Panc1 (cell line): ENCODE measurements around the gene TRABD2B. TPM values are rescaled to one million over a fixed set of nuclear protein-coding genes. Genes with fewer than 3 reads are reported as not detected.

Source experiments
- ATAC-seq: fragments of 200-7000 bp; cut with Tn5 transposase; 2 replicates; pipeline ENCODE4 v1.9.1; 2020; ENCODE audit warnings: mild to moderate bottlenecking, moderate library complexity
- BruUV-seq: library from RNA; stranded (reverse); fragments of 400-500 nt; replicated peaks from 2 replicates; lab custom pipeline; 2021; lab: Mats Ljungman, UMichigan
- CTCF ChIA-PET: fragments of 300-600 bp; sonication (Branson Sonifier 250); formaldehyde crosslinking; loops from one replicate; lab custom pipeline; 2022; ENCODE audit warnings: antibody characterized with exemption; lab: Charles Lee
- POLR2A ChIA-PET: fragments of 300-600 bp; sonication (Branson Sonifier 250); formaldehyde crosslinking; loops from one replicate; lab custom pipeline; 2022; ENCODE audit warnings: antibody characterized with exemption; lab: Charles Lee
- DNase-seq: peaks from one replicate; pipeline ENCODE4 v3.0.0-alpha.2; 2010; ENCODE audit warnings: low read depth, low spot score
- H3K27ac ChIP-seq: 2 replicates; pipeline ENCODE4 v1.5.1; 2011; ENCODE audit warnings: mild to moderate bottlenecking, low read length, inconsistent platforms
- H3K27me3 ChIP-seq: fragments of 200-500 bp; sonication (Bioruptor generic); 2 replicates; pipeline ENCODE4 v1.6.0; 2014; ENCODE audit warnings: low read length, inconsistent platforms; ENCODE audit not compliant: control insufficient read depth, insufficient read depth
- H3K36me3 ChIP-seq: fragments of 200-500 bp; sonication (Bioruptor generic); 2 replicates; pipeline ENCODE4 v1.5.1; 2014; ENCODE audit warnings: inconsistent platforms, mild to moderate bottlenecking, low read length, moderate library complexity; ENCODE audit not compliant: control insufficient read depth, insufficient read depth
- H3K4me1 ChIP-seq: 2 replicates; pipeline ENCODE4 v1.5.1; 2011; ENCODE audit warnings: inconsistent platforms, mild to moderate bottlenecking, low read length, moderate library complexity; ENCODE audit not compliant: control insufficient read depth, insufficient read depth
- H3K4me3 ChIP-seq, 2 experiments: 2 replicates each; pipeline ENCODE4 v1.5.1; 2011 to 2012; ENCODE audit warnings: low read depth in 2 of 2, low read length in 2 of 2, mild to moderate bottlenecking in 2 of 2, inconsistent platforms in 1 of 2, moderate library complexity in 1 of 2
- H3K9me3 ChIP-seq: fragments of 200-500 bp; sonication (Bioruptor generic); 2 replicates; pipeline ENCODE4 v1.5.1; 2014; ENCODE audit warnings: low read depth, mild to moderate bottlenecking, inconsistent platforms, low read length, moderate library complexity; ENCODE audit not compliant: control insufficient read depth, insufficient read depth
- CTCF ChIP-seq: fragments of 450-650 bp; IDR thresholded peaks from 2 replicates; pipeline ENCODE4 v1.5.1; 2017; ENCODE audit warnings: mild to moderate bottlenecking
- POLR2AphosphoS5 ChIP-seq: IDR thresholded peaks from 2 replicates; pipeline ENCODE4 v1.6.1; 2012; ENCODE audit warnings: mild to moderate bottlenecking, low read depth, low read length, moderate library complexity
- REST ChIP-seq, 2 experiments: IDR thresholded peaks; 2 replicates each; pipeline ENCODE4 v1.6.1; 2011 to 2012; ENCODE audit warnings: low read depth in 2 of 2, control low read depth in 1 of 2, low read length in 1 of 2, mild to moderate bottlenecking in 1 of 2, moderate library complexity in 1 of 2; ENCODE audit not compliant: insufficient read depth in 1 of 2
- SIN3A ChIP-seq: IDR thresholded peaks from 2 replicates; pipeline ENCODE4 v1.6.1; 2012; ENCODE audit warnings: low read depth, mild to moderate bottlenecking, low read length, moderate library complexity, borderline replicate concordance; ENCODE audit not compliant: insufficient read depth
- TCF7L2 ChIP-seq: IDR thresholded peaks from 2 replicates; pipeline ENCODE4 v1.6.1; 2011; ENCODE audit warnings: mild to moderate bottlenecking, low read depth, low read length, inconsistent platforms
- in situ Hi-C: cut with HindIII; loops from 2 replicates; pipeline ENCODE4 v1.10.0; 2016; ENCODE audit warnings: low sequenced_read_pairs, low pct_unique_long_range_greater_than_20kb
- intact Hi-C: fragments of 100-400 bp; cut with micrococcal nuclease; formaldehyde crosslinking; loops from one replicate; pipeline ENCODE4 v1.10.0; 2022; ENCODE audit not compliant: unreplicated experiment
- total RNA-seq: library from RNA; stranded (reverse); gene quantifications from one replicate; pipeline ENCODE4 v1.2.1, GENCODE V29; 2021; ENCODE audit not compliant: unreplicated experiment

Gene TRABD2B
- total RNA-seq, 1 experiment from 2014 or later: not detected

- Histone ChIP-seq H3K4me3 (no peak overlapping the region), H3K27me3 (peaks cover 2% of the 10 kb centered on the region; the same call in 1 of the 2 replicates), H3K9me3 (no peaks in the 10 kb centered on the region), H3K4me1 (no peaks in the 10 kb centered on the region), H3K27ac (no peak overlapping the region), H3K36me3 (no peaks in the 10 kb centered on the region)
- ATAC-seq: no peak
- intact Hi-C loops: no loop called here
- no TSS peak for BruUV-seq
- ChIA-PET CTCF (no interaction called here), POLR2A (no interaction called here)
- no peak for TF ChIP-seq REST (IDR thresholded peaks at IDR 0.05; ENCODE audit: insufficient read depth in 1 of 2, low read depth in 2 of 2, low read length in 1 of 2)
- TF ChIP-seq POLR2AphosphoS5: no peak
- TF ChIP-seq TCF7L2: no peak
- no peak for TF ChIP-seq SIN3A
- TF ChIP-seq CTCF: no peak
- DNase-seq: no peak
- in situ Hi-C loops: no loop called here
Measured at GRCh38 chr1:47883963-47884362, 113.2 kb downstream of the TRABD2B start.

GRCh38 chr1:47881505-47882442, 115.4 kb downstream of the TRABD2B start:
- TF ChIP-seq POLR2AphosphoS5 (no peak), CTCF (no peak), SIN3A (no peak), REST (IDR thresholded peaks at IDR 0.05; ENCODE audit: insufficient read depth in 1 of 2, low read depth in 2 of 2, low read length in 1 of 2) (no peak), TCF7L2 (no peak)
- intact Hi-C loops (no loop called here), in situ Hi-C loops (no loop called here)
- Histone ChIP-seq H3K4me3 (no peak overlapping the region), H3K27me3 (peaks cover 2% of the 10 kb centered on the region; the same call in 1 of the 2 replicates), H3K9me3 (no peaks in the 10 kb centered on the region), H3K4me1 (no peaks in the 10 kb centered on the region), H3K36me3 (no peaks in the 10 kb centered on the region), H3K27ac (no peak overlapping the region)
- DNase-seq (no peak), ATAC-seq (no peak)
- no TSS peak for BruUV-seq
- ChIA-PET POLR2A (no interaction called here), CTCF (no interaction called here)
